Activated CD4-positive, alpha-beta memory T cell treated with anti-CD3 and anti-CD28 coated beads for 36 hours (primary cell): ENCODE data around the gene ADAR. TPM values are rescaled to one million over a fixed set of nuclear protein-coding genes. Genes with fewer than 3 reads are reported as not detected.

Experiments
- CTCF ChIA-PET: fragments of 350-600 bp; sonication (Branson Sonifier 250); formaldehyde crosslinking; loops from one replicate; lab custom pipeline; 2021; ENCODE audit warnings: antibody characterized with exemption, inconsistent platforms; lab: Charles Lee
- POLR2A ChIA-PET: fragments of 350-600 bp; sonication (Branson Sonifier 250); formaldehyde crosslinking; loops from one replicate; lab custom pipeline; 2021; ENCODE audit warnings: antibody characterized with exemption; lab: Charles Lee
- DNase-seq: peaks from one replicate; pipeline ENCODE4 v3.0.0-alpha.2; 2020
- H3K27ac Mint-ChIP-seq: one replicate; pipeline ENCODE4 v1.8.0; 2021; ENCODE audit warnings: mixed read lengths
- H3K27me3 Mint-ChIP-seq: one replicate; pipeline ENCODE4 v1.8.0; 2021; ENCODE audit warnings: mixed read lengths
- H3K36me3 Mint-ChIP-seq: one replicate; pipeline ENCODE4 v1.8.0; 2021; ENCODE audit warnings: mixed read lengths
- H3K4me1 Mint-ChIP-seq: one replicate; pipeline ENCODE4 v1.8.0; 2021; ENCODE audit warnings: low read depth, mixed read lengths
- H3K4me3 Mint-ChIP-seq: one replicate; pipeline ENCODE4 v1.8.0; 2021; ENCODE audit warnings: mild to moderate bottlenecking, mixed read lengths
- H3K9me3 Mint-ChIP-seq: one replicate; pipeline ENCODE4 v1.8.0; 2021; ENCODE audit warnings: mixed read lengths
- intact Hi-C: fragments of 100-400 bp; cut with micrococcal nuclease; formaldehyde crosslinking; loops from one replicate; pipeline ENCODE4 v1.15.1; 2023
- total RNA-seq, 2 experiments: library from RNA; stranded (reverse); gene quantifications; one replicate each; pipeline ENCODE4 v1.2.3, GENCODE V29; 2021

The ADAR gene
- total RNA-seq, 2 experiments from 2014 or later: 270 to 289 TPM

- Mint-ChIP-seq H3K4me1 (peaks cover 45% of the 10 kb centered on the region), H3K27me3 (no peaks in the 10 kb centered on the region), H3K9me3 (no peaks in the 10 kb centered on the region), H3K27ac (peak overlapping the region; percentile 42), H3K36me3 (no peaks in the 10 kb centered on the region), H3K4me3 (no peak overlapping the region)
- POLR2A ChIA-PET: no interaction called here
- CTCF ChIA-PET: interaction anchor here (1.2 kb wide), 1 partner anchor 264 kb away, joined by 4 read pairs; no protein-coding TSS in a partner anchor
- intact Hi-C loops: no loop called here
- no peak for DNase-seq
Measured at GRCh38 chr1:154614901-154615300, 6.9 kb upstream of the ADAR start.

DNA sequence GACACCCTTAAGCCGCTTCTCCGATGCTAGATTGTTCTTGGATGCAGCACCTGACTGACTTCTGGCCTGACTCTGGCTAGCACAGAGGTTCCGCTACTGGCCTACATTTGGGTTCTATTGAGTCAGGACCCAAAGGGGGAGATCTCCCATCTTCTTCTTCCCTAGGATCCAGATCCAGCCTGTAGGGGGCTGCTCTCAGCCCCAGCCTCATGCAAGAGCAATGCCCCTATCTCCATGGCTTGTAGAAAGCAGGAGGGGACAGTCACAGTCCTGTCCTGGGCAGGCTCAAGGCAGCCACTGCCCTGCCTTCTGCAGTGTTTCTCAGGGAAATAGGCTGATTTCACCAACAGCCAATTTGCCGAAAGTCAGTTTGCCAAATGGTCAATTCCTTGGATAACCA lies 6.3 kb upstream of the ADAR start:
- no peaks in the 10 kb centered on the region for H3K36me3 Mint-ChIP-seq
- CTCF ChIA-PET: no interaction called here
- peak overlapping the region; percentile 42 for H3K27ac Mint-ChIP-seq
- no peak overlapping the region for H3K4me3 Mint-ChIP-seq
- H3K27me3 Mint-ChIP-seq: no peaks in the 10 kb centered on the region
- no peaks in the 10 kb centered on the region for H3K9me3 Mint-ChIP-seq
- POLR2A ChIA-PET: no interaction called here
- intact Hi-C loops: no loop called here
- DNase-seq: no peak
- H3K4me1 Mint-ChIP-seq: peaks cover 51% of the 10 kb centered on the region

DNA sequence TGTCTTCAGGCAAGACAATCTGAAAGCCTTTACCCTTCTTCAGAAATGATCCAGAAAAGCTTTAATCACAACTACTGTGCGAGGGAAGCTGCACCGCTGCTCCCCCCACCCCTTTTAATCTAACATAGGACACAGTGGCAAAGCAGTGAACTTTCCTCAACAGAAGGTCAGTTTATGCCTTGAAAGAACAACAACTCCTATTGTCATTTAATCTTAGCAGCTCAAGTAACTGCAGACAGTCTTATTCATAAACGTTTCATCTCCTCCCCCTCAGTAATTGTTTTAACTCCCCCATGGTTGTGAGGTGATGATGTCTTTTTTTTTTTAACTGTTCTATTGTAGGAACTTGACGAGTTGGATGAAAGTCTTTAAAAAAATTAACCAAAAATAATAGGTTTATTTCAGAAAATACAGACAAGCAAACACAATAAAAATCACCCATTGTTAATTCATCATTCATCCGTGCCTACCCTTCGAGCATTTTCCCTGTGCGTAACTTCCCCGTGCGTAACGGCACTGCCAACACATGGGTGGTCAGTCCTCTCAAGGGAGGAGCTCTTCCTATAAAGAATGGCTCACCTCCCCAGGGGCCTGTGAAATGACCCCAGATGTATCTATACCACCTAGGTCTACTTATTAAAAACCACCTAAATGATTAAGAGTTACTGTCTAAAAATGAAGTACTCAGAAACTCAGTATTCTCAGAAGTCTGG lies 3.3 kb upstream of the ADAR start:
- ChIA-PET POLR2A (no interaction called here), CTCF (interaction anchor here (0.6 to 1.5 kb wide), 2 partner anchors 64 to 388 kb away, joined by 3 read pairs; no protein-coding TSS in a partner anchor)
- DNase-seq: no peak
- intact Hi-C loops: no loop called here
- peaks cover 56% of the 10 kb centered on the region for H3K4me1 Mint-ChIP-seq
- H3K9me3 Mint-ChIP-seq: no peaks in the 10 kb centered on the region
- H3K4me3 Mint-ChIP-seq: no peak overlapping the region
- H3K27me3 Mint-ChIP-seq: no peaks in the 10 kb centered on the region
- peaks cover 8% of the 10 kb centered on the region for H3K36me3 Mint-ChIP-seq
- H3K27ac Mint-ChIP-seq: peak overlapping the region; percentile 68

- DNase-seq: peak; percentile 82
- H3K36me3 Mint-ChIP-seq: peaks cover 20% of the 10 kb centered on the region
- ChIA-PET POLR2A (interaction anchor here (0.7 to 2.5 kb wide), 3 partner anchors 17 to 139 kb away, joined by 3 to 11 read pairs (median 3); no protein-coding TSS in a partner anchor), CTCF (interaction anchor here (0.7 to 2.7 kb wide), 8 partner anchors 11 to 410 kb away, joined by 3 to 10 read pairs (median 4); no protein-coding TSS in a partner anchor)
- H3K4me3 Mint-ChIP-seq: peak overlapping the region; percentile 90
- intact Hi-C loops: loop anchor here (1.0 to 5.0 kb wide), 6 partner anchors 18 to 393 kb away; partner anchors contain the start of genes IL6R, PMVK and ZBTB7B
- peaks cover 61% of the 10 kb centered on the region for H3K4me1 Mint-ChIP-seq
- H3K27me3 Mint-ChIP-seq: no peaks in the 10 kb centered on the region
- no peaks in the 10 kb centered on the region for H3K9me3 Mint-ChIP-seq
- H3K27ac Mint-ChIP-seq: peak overlapping the region; percentile 98
Measured at GRCh38 chr1:154609398-154610380, 1.7 kb upstream of the ADAR start.

DNA sequence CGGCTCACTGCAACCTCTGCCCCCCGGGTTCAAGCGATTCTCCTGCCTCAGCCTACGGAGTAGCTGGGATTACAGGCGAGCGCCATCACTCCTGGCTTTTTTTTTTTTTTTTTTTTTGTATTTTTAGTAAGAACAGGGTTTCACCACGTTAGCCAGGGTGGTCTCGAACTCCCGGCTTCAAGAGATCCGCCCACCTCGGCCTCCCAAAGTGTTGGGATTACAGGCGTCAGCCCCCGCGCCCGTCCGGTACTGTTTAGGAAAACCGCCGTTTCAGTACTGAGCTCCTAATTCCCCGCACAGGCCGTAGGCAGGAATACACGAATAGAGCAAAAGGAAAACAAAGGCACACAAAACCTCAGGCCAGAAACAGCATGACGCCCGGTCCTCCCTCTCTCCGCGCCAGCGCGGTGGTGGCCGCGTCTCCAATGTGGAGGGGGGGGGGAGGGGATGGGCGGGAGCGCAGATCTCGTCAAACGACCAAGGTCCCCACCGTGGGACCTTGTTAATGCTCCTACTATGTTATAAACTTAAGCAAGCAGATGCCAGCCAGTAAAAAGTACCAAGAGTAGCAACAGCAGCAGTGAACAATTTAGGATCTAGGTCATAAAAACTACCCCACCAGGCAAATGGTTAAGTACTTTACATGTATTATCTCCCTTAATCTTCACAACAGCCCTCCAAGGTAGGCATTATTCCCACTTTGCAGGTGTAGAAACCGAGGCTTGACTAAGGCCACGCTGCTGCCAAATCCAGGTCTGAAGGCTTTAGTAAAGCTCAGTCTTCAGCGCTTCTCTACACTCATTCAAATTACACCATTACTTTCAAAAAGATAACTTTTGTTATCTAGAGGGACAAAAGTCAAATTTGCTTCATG lies 648 bp upstream of the ADAR start:
- CTCF ChIA-PET: interaction anchor here (0.6 to 2.7 kb wide), 5 partner anchors 18 to 335 kb away, joined by 3 to 10 read pairs (median 4); no protein-coding TSS in a partner anchor
- peak; percentile 59 for DNase-seq
- intact Hi-C loops: loop anchor here (1.0 to 5.0 kb wide), 7 partner anchors 19 to 394 kb away; partner anchors contain the start of genes IL6R, PMVK and ZBTB7B
- Mint-ChIP-seq H3K27ac (peak overlapping the region; percentile 98), H3K36me3 (peaks cover 25% of the 10 kb centered on the region), H3K9me3 (no peaks in the 10 kb centered on the region), H3K4me3 (peak overlapping the region; percentile 90), H3K27me3 (no peaks in the 10 kb centered on the region), H3K4me1 (peaks cover 65% of the 10 kb centered on the region)
- POLR2A ChIA-PET: interaction anchor here (0.5 to 2.5 kb wide), 2 partner anchors 18 to 147 kb away, joined by 3 to 11 read pairs; no protein-coding TSS in a partner anchor

DNA sequence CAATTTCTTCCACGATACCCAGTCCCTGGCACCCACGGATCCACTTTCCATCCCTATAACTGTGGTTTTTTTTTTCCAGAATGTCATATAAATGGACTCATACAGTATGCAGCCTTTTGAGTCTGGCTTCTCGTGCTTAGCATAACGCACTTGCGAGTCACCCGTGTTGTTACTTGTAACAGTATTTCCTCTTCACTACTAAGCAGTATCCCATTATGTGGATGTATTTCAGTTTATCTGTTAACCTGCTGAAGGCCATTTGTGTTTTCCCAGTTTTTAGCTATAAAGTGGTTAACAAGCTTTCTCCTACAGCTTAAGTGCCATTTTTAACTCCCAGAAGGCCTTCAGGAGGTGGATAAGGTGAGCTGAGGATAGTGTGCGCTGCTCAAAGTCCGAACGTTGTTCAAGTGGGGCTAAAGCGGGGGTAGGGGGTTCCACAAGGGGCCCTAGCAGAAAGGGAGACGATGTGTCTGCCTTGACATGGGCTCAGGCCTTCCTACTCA lies 829 bp downstream of the ADAR start:
- CTCF ChIA-PET: interaction anchor here (1.0 to 1.4 kb wide), 3 partner anchors 47 to 271 kb away, joined by 3 to 5 read pairs (median 3); no protein-coding TSS in a partner anchor
- intact Hi-C loops: loop anchor here (5.0 kb wide), 4 partner anchors 140 to 395 kb away; partner anchors contain the start of genes IL6R and ZBTB7B

GRCh38 chr1:154605534-154605933 lies 2.5 kb downstream of the ADAR start:
- ChIA-PET CTCF (interaction anchor here (0.6 to 3.4 kb wide), 7 partner anchors 11 to 741 kb away, joined by 3 to 16 read pairs (median 3); partner anchors contain the start of gene CHRNB2), POLR2A (interaction anchor here (1.4 to 3.6 kb wide), 2 partner anchors 21 to 331 kb away, joined by 4 to 18 read pairs; partner anchors contain the start of gene PMVK)
- Mint-ChIP-seq H3K4me1 (peaks cover 70% of the 10 kb centered on the region), H3K36me3 (peaks cover 44% of the 10 kb centered on the region), H3K27ac (peak overlapping the region; percentile 76), H3K4me3 (peak overlapping the region; percentile 17), H3K27me3 (no peaks in the 10 kb centered on the region), H3K9me3 (no peaks in the 10 kb centered on the region)
- DNase-seq: no peak
- intact Hi-C loops: loop anchor here (5.0 kb wide), 4 partner anchors 142 to 397 kb away; partner anchors contain the start of genes IL6R and ZBTB7B

More for the DNA sequence above, 829 bp downstream of the ADAR start:
- DNase-seq: peak; percentile 30
- peaks cover 71% of the 10 kb centered on the region for H3K4me1 Mint-ChIP-seq
- H3K27ac Mint-ChIP-seq: peak overlapping the region; percentile 98
- POLR2A ChIA-PET: interaction anchor here (0.6 to 3.6 kb wide), 8 partner anchors 12 to 1305 kb away, joined by 3 to 18 read pairs (median 3); partner anchors contain the start of gene PMVK
- H3K36me3 Mint-ChIP-seq: peaks cover 28% of the 10 kb centered on the region
- no peaks in the 10 kb centered on the region for H3K27me3 Mint-ChIP-seq
- H3K4me3 Mint-ChIP-seq: peak overlapping the region; percentile 90
- H3K9me3 Mint-ChIP-seq: no peaks in the 10 kb centered on the region

- intact Hi-C loops: no loop called here
- peaks cover 59% of the 10 kb centered on the region for H3K36me3 Mint-ChIP-seq
- H3K4me3 Mint-ChIP-seq: no peak overlapping the region
- ChIA-PET POLR2A (no interaction called here), CTCF (interaction anchor here (0.9 to 3.4 kb wide), 3 partner anchors 44 to 265 kb away, joined by 3 to 16 read pairs (median 3); no protein-coding TSS in a partner anchor)
- DNase-seq: no peak
- H3K4me1 Mint-ChIP-seq: peaks cover 68% of the 10 kb centered on the region
- peak overlapping the region; percentile 61 for H3K27ac Mint-ChIP-seq
- no peaks in the 10 kb centered on the region for H3K9me3 Mint-ChIP-seq
- H3K27me3 Mint-ChIP-seq: no peaks in the 10 kb centered on the region
Measured at GRCh38 chr1:154603317-154603716, 4.7 kb downstream of the ADAR start.

DNA sequence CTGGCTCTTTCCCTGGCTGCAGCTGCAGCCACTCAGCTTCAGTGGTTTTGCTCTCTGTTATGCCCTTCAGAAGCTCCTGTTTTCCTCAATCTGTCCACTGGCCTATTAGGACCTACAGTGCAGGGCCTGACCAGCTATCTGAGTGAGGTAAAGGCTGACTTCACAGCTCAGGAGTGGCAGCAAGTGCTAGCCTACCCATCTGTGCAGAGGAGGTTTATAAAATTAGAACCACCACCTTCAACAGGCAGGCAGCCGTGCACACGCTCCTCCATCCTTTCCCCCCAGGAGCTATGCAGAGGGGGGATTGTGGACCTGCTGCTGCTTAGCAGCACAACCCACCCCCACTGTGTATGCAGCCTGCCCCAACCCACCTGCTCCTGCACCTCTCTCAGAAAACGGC lies 8.3 kb downstream of the ADAR start:
- no peak for DNase-seq
- CTCF ChIA-PET: interaction anchor here (0.6 to 2.1 kb wide), 2 partner anchors 35 to 40 kb away, joined by 3 to 7 read pairs; no protein-coding TSS in a partner anchor
- no peak overlapping the region for H3K4me3 Mint-ChIP-seq
- POLR2A ChIA-PET: no interaction called here
- no peaks in the 10 kb centered on the region for H3K9me3 Mint-ChIP-seq
- peaks cover 59% of the 10 kb centered on the region for H3K36me3 Mint-ChIP-seq
- H3K27me3 Mint-ChIP-seq: no peaks in the 10 kb centered on the region
- H3K4me1 Mint-ChIP-seq: peaks cover 46% of the 10 kb centered on the region
- peak overlapping the region; percentile 59 for H3K27ac Mint-ChIP-seq
- intact Hi-C loops: no loop called here

- ChIA-PET CTCF (interaction anchor here (0.6 to 2.1 kb wide), 3 partner anchors 11 to 39 kb away, joined by 3 to 7 read pairs (median 4); no protein-coding TSS in a partner anchor), POLR2A (no interaction called here)
- Mint-ChIP-seq H3K36me3 (peaks cover 64% of the 10 kb centered on the region), H3K4me3 (no peak overlapping the region), H3K27me3 (no peaks in the 10 kb centered on the region), H3K9me3 (no peaks in the 10 kb centered on the region), H3K4me1 (peaks cover 40% of the 10 kb centered on the region), H3K27ac (peak overlapping the region; percentile 59)
- DNase-seq: no peak
- intact Hi-C loops: no loop called here
Measured at GRCh38 chr1:154598871-154599635, 8.9 kb downstream of the ADAR start.
